ENCODE measurements around the gene NR2F2.

GRCh38 chr15:96372554-96372953 is 42.1 kb downstream of the NR2F2 start:
- TF ChIP-seq CTCF (IDR thresholded peaks at IDR 0.05; ENCODE audit: low read length) = no peak
- no peak for TF ChIP-seq EZH2 (IDR thresholded peaks at IDR 0.05; ENCODE audit: borderline replicate concordance, low read length)

All from OCI-LY1 (cell line).